HFFc6 (cell line): ENCODE measurements around the gene PRDM11. TPM values are rescaled to one million over a fixed set of nuclear protein-coding genes. Genes with fewer than 3 reads are reported as not detected.

Experiments used
- DNase-seq: peaks from one replicate; pipeline ENCODE4 v3.0.0-alpha.2; 2018
- H3K27ac Mint-ChIP-seq: 2 replicates; pipeline ENCODE4 v1.8.0; 2020; ENCODE audit warnings: mild to moderate bottlenecking, mixed read lengths
- H3K27me3 Mint-ChIP-seq: 2 replicates; pipeline ENCODE4 v1.8.0; 2021; ENCODE audit warnings: mild to moderate bottlenecking, moderate library complexity, mixed read lengths; ENCODE audit not compliant: insufficient read depth
- H3K36me3 Mint-ChIP-seq: 2 replicates; pipeline ENCODE4 v1.8.0; 2021; ENCODE audit warnings: low read depth, mixed read lengths
- H3K4me1 Mint-ChIP-seq: 2 replicates; pipeline ENCODE4 v1.8.0; 2020; ENCODE audit warnings: low read depth, mixed read lengths
- H3K4me3 Mint-ChIP-seq: 2 replicates; pipeline ENCODE4 v1.8.0; 2020; ENCODE audit warnings: mild to moderate bottlenecking, moderate library complexity, mixed read lengths
- H3K9me3 Mint-ChIP-seq: 2 replicates; pipeline ENCODE4 v1.8.0; 2020; ENCODE audit warnings: mild to moderate bottlenecking, mixed read lengths
- total RNA-seq, 6 experiments: library from RNA; stranded (reverse); fragmentation: NEBNext Ultra II Directional; extraction: Animal tissue kit (Norgen Biotek cat#: 25700); gene quantifications; 2 replicates in 1 of 6; 3 replicates in 5 of 6; pipeline ENCODE4 v1.2.3, GENCODE V29; 2021
- TF ChIP-seq, protein P1 (sequence below): fragments of 200-600 bp; sonication (generic); IDR thresholded peaks from 2 replicates; pipeline ENCODE4 v1.5.0; 2021; ENCODE audit warnings: antibody characterized with exemption, mild to moderate bottlenecking

Gene PRDM11
- total RNA-seq, 6 experiments from 2014 or later = 2.0 to 5.6 (median 2.7) TPM

DNA sequence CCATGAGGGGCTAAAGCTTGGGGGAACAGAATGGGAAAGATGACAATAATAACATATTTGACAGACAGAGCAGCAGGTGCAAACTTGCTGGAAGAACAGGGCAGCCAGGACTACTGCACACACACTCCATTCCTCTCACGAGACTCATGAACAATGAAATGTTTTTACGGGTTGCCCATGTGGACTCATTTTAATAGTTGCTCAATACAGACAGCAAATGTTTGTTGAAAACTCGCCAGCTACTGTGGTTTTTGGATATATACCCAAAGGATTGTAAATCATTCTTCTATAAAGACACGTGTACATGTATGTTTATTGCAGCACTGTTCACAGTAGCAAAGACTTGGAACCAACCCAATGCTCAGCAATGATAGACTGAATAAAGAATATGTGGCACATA is 129.4 kb downstream of the PRDM11 start:
- Mint-ChIP-seq H3K9me3 (peaks cover 5% of the 10 kb centered on the region; the same call in 1 of the 2 replicates), H3K4me1 (no peaks in the 10 kb centered on the region; the same call in 1 of the 2 replicates), H3K4me3 (no peak overlapping the region), H3K36me3 (0 out of 2 replicates have a peak, but pooled peaks cover 4% of the 10 kb centered on the region), H3K27me3 (peaks cover 26% of the 10 kb centered on the region), H3K27ac (no peak overlapping the region)
- TF ChIP-seq, protein P1, sequence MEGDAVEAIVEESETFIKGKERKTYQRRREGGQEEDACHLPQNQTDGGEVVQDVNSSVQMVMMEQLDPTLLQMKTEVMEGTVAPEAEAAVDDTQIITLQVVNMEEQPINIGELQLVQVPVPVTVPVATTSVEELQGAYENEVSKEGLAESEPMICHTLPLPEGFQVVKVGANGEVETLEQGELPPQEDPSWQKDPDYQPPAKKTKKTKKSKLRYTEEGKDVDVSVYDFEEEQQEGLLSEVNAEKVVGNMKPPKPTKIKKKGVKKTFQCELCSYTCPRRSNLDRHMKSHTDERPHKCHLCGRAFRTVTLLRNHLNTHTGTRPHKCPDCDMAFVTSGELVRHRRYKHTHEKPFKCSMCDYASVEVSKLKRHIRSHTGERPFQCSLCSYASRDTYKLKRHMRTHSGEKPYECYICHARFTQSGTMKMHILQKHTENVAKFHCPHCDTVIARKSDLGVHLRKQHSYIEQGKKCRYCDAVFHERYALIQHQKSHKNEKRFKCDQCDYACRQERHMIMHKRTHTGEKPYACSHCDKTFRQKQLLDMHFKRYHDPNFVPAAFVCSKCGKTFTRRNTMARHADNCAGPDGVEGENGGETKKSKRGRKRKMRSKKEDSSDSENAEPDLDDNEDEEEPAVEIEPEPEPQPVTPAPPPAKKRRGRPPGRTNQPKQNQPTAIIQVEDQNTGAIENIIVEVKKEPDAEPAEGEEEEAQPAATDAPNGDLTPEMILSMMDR = no peak
- no peak for DNase-seq

GRCh38 chr11:45278714-45279113 is 132.3 kb downstream of the PRDM11 start:
- H3K4me1 Mint-ChIP-seq = no peaks in the 10 kb centered on the region; the same call in 1 of the 2 replicates
- 0 out of 2 replicates have a peak, but pooled peaks cover 4% of the 10 kb centered on the region for H3K36me3 Mint-ChIP-seq
- H3K27me3 Mint-ChIP-seq = peaks cover 32% of the 10 kb centered on the region
- DNase-seq = no peak
- peaks cover 5% of the 10 kb centered on the region; the same call in 1 of the 2 replicates for H3K9me3 Mint-ChIP-seq
- TF ChIP-seq, protein P1 = no peak
- H3K27ac Mint-ChIP-seq = no peak overlapping the region
- no peak overlapping the region for H3K4me3 Mint-ChIP-seq

GRCh38 chr11:45279645-45280044 is 133.2 kb downstream of the PRDM11 start:
- Mint-ChIP-seq H3K27ac (no peak overlapping the region), H3K27me3 (peaks cover 38% of the 10 kb centered on the region), H3K4me1 (no peaks in the 10 kb centered on the region; the same call in 1 of the 2 replicates), H3K9me3 (peaks cover 5% of the 10 kb centered on the region; the same call in 1 of the 2 replicates), H3K36me3 (0 out of 2 replicates have a peak, but pooled peaks cover 4% of the 10 kb centered on the region), H3K4me3 (no peak overlapping the region)
- TF ChIP-seq, protein P1 = no peak
- DNase-seq = no peak

DNA sequence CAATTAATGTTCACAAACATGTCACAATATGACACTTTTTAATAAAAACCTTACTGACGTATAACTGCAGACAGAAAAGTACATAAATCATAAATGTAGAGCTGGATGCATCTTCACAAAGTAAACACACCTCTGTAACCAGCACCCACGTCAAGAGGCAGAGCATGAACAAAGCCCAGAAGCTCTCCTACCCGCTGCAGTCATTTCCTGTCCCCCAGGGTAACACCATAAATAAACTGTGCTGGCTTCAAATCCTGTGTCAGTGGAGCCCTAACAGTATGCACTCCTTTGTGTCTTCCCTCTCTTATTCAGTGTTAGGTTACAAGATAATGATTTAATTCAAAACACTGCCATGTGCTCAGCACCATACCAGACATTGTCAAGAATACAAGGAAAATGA is 134.0 kb downstream of the PRDM11 start:
- DNase-seq = no peak

GRCh38 chr11:45282081-45282480 is 135.6 kb downstream of the PRDM11 start:
- Mint-ChIP-seq H3K27me3 (peaks cover 49% of the 10 kb centered on the region), H3K36me3 (0 out of 2 replicates have a peak, but pooled peaks cover 4% of the 10 kb centered on the region), H3K4me3 (no peak overlapping the region), H3K4me1 (no peaks in the 10 kb centered on the region; the same call in 1 of the 2 replicates), H3K27ac (no peak overlapping the region), H3K9me3 (peaks cover 11% of the 10 kb centered on the region; the same call in 1 of the 2 replicates)
- no peak for DNase-seq
- TF ChIP-seq, protein P1 = no peak

More for the DNA sequence above, 134.0 kb downstream of the PRDM11 start:
- Mint-ChIP-seq H3K36me3 (0 out of 2 replicates have a peak, but pooled peaks cover 4% of the 10 kb centered on the region), H3K27ac (no peak overlapping the region), H3K4me3 (no peak overlapping the region), H3K9me3 (peaks cover 5% of the 10 kb centered on the region; the same call in 1 of the 2 replicates), H3K4me1 (no peaks in the 10 kb centered on the region; the same call in 1 of the 2 replicates), H3K27me3 (peaks cover 44% of the 10 kb centered on the region)
- TF ChIP-seq, protein P1 = no peak

Other genes starting within 250 kb of the PRDM11 start
- 1 to 10 TPM; 1.1 to 2.9 (median 1.8) TPM for gene TP53I11, start 195.8 kb upstream of the PRDM11 start, total RNA-seq
- not detected for gene SYT13, start 139.7 kb downstream of the PRDM11 start, total RNA-seq